Mesothelial cell of epicardium (in vitro differentiated cells): Measurements from ENCODE around the gene CAMTA1. TPM values are rescaled to one million over a fixed set of nuclear protein-coding genes. Genes with fewer than 3 reads are reported as not detected.

Experiments used
- DNase-seq, 2 experiments: peaks; one replicate each; pipeline ENCODE4 v3.0.0; 2021; ENCODE audit warnings: low spot score in 2 of 2; ENCODE audit not compliant: unreplicated experiment in 2 of 2
- H3K27ac Mint-ChIP-seq: 2 replicates; pipeline ENCODE4 v1.8.0; 2021; ENCODE audit warnings: mixed read lengths
- H3K27me3 Mint-ChIP-seq: 2 replicates; pipeline ENCODE4 v1.8.0; 2021; ENCODE audit warnings: low read depth, mixed read lengths
- H3K36me3 Mint-ChIP-seq: 2 replicates; pipeline ENCODE4 v1.8.0; 2021; ENCODE audit warnings: mixed read lengths
- H3K4me1 Mint-ChIP-seq: 2 replicates; pipeline ENCODE4 v1.8.0; 2021; ENCODE audit warnings: mixed read lengths
- H3K4me3 Mint-ChIP-seq: 2 replicates; pipeline ENCODE4 v1.8.0; 2021; ENCODE audit warnings: mild to moderate bottlenecking, moderate library complexity, mixed read lengths
- H3K9me3 Mint-ChIP-seq: 2 replicates; pipeline ENCODE4 v1.8.0; 2021; ENCODE audit warnings: mixed read lengths
- CTCF ChIP-seq: fragments of 200-600 bp; sonication (generic); IDR thresholded peaks from one replicate; pipeline ENCODE4 v1.5.0; 2021; ENCODE audit warnings: antibody characterized with exemption; ENCODE audit not compliant: unreplicated experiment
- total RNA-seq: library from RNA; stranded (reverse); gene quantifications from 3 replicates; pipeline ENCODE4 v1.2.1, GENCODE V29; 2021

Gene CAMTA1
- total RNA-seq, 1 donor from 2014 or later, result 70.4 TPM

- H3K27ac Mint-ChIP-seq, result no peak overlapping the region
- TF ChIP-seq CTCF, result no peak
- H3K4me1 Mint-ChIP-seq, result no peaks in the 10 kb centered on the region
- no peak for DNase-seq
- no peaks in the 10 kb centered on the region for H3K36me3 Mint-ChIP-seq
- H3K4me3 Mint-ChIP-seq, result no peak overlapping the region
- H3K9me3 Mint-ChIP-seq, result no peaks in the 10 kb centered on the region
- H3K27me3 Mint-ChIP-seq, result peaks cover 47% of the 10 kb centered on the region
Measured at GRCh38 chr1:6747674-6748073, 37.6 kb upstream of the CAMTA1 start.

- H3K27ac Mint-ChIP-seq, result no peak overlapping the region
- H3K4me3 Mint-ChIP-seq, result no peak overlapping the region
- H3K27me3 Mint-ChIP-seq, result peaks cover 59% of the 10 kb centered on the region
- no peak for TF ChIP-seq CTCF
- no peaks in the 10 kb centered on the region for H3K9me3 Mint-ChIP-seq
- no peak for DNase-seq
- H3K4me1 Mint-ChIP-seq, result no peaks in the 10 kb centered on the region
- no peaks in the 10 kb centered on the region for H3K36me3 Mint-ChIP-seq
Measured at GRCh38 chr1:6750490-6750889, 34.8 kb upstream of the CAMTA1 start.

- no peak overlapping the region for H3K4me3 Mint-ChIP-seq
- no peaks in the 10 kb centered on the region for H3K9me3 Mint-ChIP-seq
- H3K4me1 Mint-ChIP-seq, result no peaks in the 10 kb centered on the region
- peaks cover 41% of the 10 kb centered on the region for H3K27me3 Mint-ChIP-seq
- H3K36me3 Mint-ChIP-seq, result no peaks in the 10 kb centered on the region
- no peak for DNase-seq
- TF ChIP-seq CTCF, result no peak
- H3K27ac Mint-ChIP-seq, result no peak overlapping the region
Measured at GRCh38 chr1:6753320-6754140, 31.7 kb upstream of the CAMTA1 start.

- Mint-ChIP-seq H3K4me1 (no peaks in the 10 kb centered on the region), H3K27ac (no peak overlapping the region), H3K36me3 (no peaks in the 10 kb centered on the region), H3K9me3 (no peaks in the 10 kb centered on the region), H3K4me3 (no peak overlapping the region), H3K27me3 (peaks cover 28% of the 10 kb centered on the region)
- no peak for TF ChIP-seq CTCF
- DNase-seq, result no peak
Measured at GRCh38 chr1:6756457-6756856, 28.8 kb upstream of the CAMTA1 start.

GRCh38 chr1:6757719-6758435 is 27.4 kb upstream of the CAMTA1 start:
- Mint-ChIP-seq H3K9me3 (no peaks in the 10 kb centered on the region), H3K4me1 (no peaks in the 10 kb centered on the region), H3K4me3 (no peak overlapping the region), H3K27ac (no peak overlapping the region), H3K36me3 (no peaks in the 10 kb centered on the region), H3K27me3 (peaks cover 28% of the 10 kb centered on the region)
- TF ChIP-seq CTCF, result no peak
- DNase-seq, result no peak
